HG03135 (cell line): ENCODE data around the gene PRPSAP2.
"Not testable (repeated sequence)": the region's sequence is repeated elsewhere in the genome, so short reads cannot be mapped to it uniquely, and the experiment has no call there.

Source experiments
- ATAC-seq: cut with Tn5 transposase; IDR thresholded peaks from one replicate; pipeline ENCODE4 v1.9.1; 2021; ENCODE audit warnings: mild to moderate bottlenecking, moderate library complexity; ENCODE audit not compliant: unreplicated experiment

The PRPSAP2 gene

DNA sequence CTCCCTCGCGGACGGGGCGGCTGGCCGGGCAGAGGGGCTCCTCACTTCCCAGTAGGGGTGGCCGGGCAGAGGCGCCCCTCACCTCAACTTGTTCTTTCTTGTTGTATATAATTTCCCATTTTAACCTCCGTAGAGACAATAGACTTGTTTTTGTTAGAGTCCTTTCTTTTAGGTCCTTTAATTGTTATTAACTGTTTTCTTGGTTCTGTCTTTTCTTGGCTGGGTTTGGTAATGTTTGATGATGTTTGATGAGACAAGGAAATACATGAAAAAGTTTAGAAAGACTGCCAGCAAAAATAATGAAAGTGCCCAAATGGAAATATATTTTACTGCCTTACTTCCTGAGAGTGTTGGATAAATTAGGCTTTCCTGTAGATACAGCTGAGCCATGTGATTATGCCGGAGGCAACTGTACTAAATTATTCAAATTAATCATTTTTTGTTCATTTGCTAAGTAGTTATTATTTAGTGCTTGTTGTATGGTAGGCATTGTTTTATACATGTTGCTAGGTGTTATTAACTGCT, 30.9 kb downstream of the PRPSAP2 start:
- ATAC-seq, result no peak

DNA sequence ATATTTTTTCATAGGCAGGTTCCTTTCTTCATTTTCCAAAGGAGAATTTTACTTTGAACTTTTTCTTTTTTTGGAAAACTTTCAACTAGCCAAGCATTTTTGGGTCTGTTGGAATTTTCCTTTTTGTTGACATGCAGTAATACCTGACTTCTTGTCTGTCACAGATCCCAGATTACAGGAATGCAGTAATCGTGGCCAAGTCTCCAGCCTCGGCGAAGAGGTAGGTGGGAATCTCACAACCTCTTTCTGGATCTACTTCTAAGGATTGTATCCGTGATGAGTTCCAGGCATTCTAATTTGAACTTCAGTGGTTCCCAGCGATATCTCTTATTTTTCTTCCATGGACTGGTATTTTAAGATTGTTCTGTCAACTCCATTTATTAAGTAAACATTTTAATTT, 31.7 kb downstream of the PRPSAP2 start:
- ATAC-seq, result no peak

DNA sequence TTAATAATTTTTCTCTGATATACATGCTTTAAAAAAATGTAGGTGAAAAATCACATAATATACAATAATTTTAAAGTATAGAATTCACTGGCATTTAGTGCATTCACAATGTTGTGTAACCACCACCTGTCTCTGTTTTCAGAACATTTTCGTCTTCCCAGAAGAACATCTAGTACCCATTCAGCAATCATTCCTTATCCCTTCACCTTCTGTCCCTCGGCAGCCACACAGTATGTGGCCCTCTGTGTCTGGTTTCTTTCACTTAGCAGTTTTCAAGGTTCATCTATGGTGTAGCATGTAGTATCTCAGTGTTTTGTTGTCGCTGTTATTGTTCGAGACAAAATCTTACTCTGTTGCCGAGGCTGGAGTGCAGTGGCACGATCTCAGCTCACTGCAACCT, 33.6 kb downstream of the PRPSAP2 start:
- ATAC-seq, result no peak

DNA sequence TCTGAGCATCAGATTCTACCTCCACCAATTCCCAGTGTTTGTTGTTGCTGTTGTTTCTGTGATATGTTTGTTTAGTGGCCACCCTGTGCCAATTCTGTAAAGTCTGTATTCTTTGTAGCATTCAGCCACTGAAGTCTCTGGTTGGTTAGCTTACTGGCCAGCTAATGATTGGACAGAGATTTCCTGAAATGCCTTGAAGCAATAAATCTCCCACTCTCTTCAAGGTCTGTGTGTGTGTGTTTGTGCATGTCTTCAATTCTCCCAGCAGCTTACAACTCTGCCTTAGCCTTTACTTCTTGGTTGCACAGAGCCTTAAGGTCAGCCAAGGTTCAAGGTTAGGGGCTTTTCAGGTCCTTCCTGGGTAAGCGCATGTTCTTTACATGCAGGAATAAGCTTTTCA, 38.2 kb downstream of the PRPSAP2 start:
- ATAC-seq, result no peak

GRCh38 chr17:18896947-18897346, 39.0 kb downstream of the PRPSAP2 start:
- ATAC-seq, result no peak

DNA sequence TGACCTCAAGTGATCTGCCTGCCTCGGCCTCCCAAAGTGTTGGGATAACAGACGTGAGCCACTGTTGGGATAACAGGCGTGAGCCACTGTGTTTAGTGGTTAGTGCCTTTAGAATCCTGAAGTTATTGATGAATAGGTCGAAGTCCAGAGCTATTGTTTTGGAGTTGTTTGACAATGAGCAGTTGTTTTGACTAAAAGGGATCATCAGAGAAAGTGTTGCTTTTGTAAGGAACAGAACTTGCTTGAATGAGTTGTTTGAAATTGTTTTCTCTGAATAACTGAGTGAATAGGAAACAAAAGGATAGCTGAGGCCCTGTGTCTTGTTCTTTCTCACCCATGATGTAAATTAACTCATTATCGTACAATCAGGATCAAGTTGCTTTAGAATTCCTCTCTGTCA, 46.6 kb downstream of the PRPSAP2 start:
- ATAC-seq, result no peak

- ATAC-seq, result no peak
Observed at GRCh38 chr17:18905226-18905625, 47.3 kb downstream of the PRPSAP2 start.

DNA sequence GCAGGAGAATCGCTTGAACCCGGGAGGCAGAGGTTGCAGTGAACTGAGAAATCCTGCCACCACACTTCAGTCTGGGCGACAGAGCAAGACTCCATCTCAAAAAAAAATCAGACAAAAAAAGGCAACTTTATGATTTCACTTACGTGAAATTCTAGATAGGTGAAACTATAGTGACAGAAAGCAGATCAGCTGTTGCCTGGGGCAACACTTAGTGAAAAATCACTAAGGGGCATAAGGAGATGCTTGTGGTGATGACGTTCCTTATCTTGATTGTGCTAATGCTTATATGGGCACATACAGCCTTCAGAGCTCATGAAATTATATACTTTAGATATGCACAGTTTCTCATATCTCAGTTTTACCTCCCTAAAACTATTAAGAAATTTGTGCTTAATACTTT, 52.4 kb downstream of the PRPSAP2 start:
- no peak for ATAC-seq

GRCh38 chr17:18910881-18911280, 53.0 kb downstream of the PRPSAP2 start:
- ATAC-seq, result no peak

DNA sequence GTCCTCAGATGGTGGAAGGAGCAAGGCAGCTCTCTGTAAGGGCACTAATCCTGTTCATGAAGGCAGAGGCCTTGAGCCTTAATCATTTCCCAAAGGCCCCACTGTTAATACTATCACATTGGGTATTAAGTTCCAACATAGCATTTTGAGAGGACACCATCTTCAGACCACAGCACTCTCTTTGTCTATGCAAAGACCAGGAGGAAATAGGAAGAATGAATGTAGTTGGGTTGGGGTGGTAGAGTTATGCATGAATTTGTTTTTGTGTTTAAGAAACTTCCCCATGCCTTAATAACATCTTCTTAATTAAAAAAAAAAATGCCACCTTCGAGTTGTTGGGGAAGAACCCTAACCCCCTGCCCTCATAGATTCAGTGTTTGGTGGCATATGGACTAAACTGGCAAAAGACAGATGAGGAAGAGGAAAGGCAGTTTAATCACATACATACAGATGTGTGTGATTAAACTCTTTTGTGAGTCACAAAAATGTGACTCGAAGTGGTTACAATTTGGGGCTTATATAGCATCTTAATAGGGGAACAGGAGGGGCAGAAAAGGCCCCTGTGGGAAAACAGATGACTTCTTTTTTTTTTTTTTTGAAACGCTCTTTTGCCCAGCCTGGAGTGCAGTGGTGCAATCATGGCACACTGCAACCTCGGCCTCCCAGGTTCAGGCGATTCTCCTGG, 59.0 kb downstream of the PRPSAP2 start:
- ATAC-seq, result no peak

DNA sequence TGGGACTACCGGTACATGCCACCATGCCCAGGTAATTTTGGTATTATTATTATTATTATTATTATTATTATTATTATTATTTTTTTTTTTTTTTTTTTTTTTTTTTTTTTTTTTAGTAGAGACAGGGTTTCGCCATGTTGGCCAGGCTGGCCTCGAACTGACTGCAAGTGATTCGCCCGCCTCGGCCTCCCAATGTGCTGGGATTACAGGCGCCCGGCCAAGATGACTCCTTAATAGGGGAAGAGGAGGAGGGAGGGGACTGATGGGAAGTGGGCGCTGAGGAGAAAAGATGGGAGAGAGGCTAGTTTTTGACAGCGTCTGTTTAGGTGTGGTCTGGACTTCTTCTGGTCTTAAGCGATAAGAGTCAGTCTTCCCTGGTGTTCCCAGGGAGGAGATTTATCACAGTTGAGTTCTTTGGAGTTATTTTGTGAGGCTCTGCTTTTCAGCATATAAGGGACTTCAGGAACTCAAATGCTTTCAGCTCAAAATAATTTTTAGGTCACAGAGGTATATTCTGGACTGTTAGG, 59.6 kb downstream of the PRPSAP2 start:
- no peak for ATAC-seq

- no peak for ATAC-seq
Observed at GRCh38 chr17:18919963-18920362, 62.0 kb downstream of the PRPSAP2 start.

DNA sequence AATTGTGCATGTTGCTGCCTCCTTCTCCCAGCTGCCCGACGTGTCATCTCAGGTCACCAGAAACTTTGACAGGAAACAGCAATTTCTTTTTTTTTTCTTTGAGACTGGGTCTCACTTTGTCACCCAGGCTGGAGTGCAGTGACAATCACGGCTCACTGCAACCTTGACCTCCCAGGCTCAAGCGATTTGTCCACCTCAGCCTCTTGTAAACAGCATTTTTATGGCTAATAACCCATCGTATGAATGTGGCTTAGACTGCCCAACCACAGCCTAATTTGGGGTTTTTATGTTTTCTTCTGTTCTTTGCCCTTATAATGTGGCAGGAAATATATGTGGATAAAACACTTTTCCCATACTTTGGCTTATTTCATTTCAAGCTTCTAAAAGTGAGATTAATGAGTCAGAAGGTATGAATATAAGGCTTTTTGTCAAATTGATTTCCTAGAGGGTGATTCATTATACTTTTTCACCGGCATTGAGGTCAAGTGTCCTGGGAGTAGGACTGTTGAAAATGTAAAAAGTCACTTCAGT, 63.0 kb downstream of the PRPSAP2 start:
- ATAC-seq, result no peak

DNA sequence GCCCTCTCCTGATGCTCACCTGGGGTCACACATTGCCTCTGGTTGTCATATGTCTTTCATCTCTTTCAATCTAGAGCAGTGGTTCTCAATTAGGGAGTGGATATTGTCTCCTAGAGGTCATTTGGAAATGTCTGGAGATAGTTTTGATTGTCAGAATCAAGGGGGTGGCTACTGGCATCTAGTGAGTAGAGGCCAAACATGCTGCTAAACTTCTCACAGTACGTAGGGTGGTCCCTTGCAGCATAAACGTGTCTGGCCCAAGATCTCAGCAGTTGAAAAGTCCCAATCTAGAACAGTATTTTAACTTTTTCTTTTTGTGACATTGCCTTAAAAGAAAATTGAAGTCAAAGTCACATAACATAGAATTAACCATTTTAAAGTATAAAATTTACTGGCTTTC, 63.6 kb downstream of the PRPSAP2 start:
- ATAC-seq, result no peak

GRCh38 chr17:18921912-18922451, 64.1 kb downstream of the PRPSAP2 start:
- ATAC-seq, result peak; percentile 66

- ATAC-seq, result not testable (repeated sequence)
Observed at GRCh38 chr17:18922596-18922995, 64.7 kb downstream of the PRPSAP2 start.

DNA sequence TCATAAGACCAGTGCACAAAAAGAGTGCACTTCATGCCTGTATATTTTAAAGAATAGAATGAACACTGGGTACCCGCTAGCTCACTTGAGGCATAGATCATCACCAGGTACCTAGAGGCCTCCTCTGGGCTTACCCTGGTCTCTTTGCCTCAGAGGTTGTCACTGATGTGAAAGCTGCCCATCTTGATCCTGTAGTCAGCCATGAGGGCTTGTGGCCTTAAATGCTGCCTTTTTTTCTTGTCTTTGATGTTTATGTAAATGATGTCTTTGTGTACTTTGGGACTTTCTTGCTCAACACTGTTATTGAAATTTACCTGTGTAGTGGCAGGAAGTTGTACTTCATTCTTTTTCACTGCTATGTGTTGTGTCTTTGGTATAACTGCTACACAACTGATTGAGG, 67.3 kb downstream of the PRPSAP2 start:
- ATAC-seq, result no peak

DNA sequence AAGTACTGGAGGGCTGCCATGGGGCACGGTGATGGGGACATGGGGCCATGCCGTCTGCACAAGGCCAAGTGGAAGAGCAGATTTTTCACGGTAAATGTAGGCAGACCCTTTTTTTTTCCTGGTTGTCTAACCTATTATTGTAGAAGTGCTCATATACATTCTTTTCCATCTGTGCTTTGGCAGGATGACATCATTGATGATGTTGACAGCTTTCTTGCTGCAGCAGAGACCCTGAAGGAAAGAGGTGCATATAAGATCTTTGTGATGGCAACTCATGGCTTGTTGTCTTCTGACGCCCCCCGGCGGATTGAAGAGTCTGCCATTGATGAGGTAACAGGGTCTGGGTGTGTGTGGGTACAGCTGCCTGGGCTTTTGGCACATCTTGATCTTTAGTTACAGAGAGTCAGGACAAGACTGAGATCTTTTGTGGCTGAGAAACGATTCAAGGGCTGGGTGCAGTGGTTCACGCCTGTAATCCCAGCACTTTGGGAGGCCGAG, 70.7 kb downstream of the PRPSAP2 start:
- no peak for ATAC-seq

DNA sequence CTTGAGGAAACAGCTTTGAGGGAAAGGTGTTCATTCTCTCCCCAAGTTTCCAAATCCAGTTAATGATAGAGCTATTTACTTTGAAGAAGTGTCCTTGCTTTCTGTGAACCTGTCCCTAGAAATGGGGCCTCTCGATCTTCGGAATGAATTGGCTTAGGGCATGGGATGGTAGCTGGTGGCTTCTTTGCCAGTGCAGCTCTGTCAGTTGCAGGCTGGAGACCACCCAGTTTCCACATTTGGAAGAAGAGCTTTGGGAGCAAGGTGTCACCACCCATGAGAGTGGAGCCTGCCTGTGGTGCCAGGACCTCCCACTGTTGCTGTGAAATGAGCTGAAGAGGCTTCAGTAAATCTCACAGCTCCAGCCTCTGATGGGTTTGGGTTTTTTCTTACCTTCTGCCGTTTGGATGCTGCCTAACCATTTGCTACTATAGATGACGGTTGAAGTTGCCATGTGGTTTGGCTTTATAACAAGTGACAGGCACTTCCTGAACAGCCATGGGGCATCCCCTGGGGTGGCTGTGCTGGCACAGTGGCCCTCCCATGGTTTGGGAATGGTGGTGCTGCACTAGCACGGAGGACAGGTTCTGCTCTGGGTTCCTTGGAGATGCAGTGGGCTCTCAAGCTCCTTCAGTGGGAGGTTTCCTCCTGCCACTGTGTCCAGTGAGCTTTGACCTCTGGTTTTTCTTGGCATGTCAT, 74.6 kb downstream of the PRPSAP2 start:
- no peak for ATAC-seq

DNA sequence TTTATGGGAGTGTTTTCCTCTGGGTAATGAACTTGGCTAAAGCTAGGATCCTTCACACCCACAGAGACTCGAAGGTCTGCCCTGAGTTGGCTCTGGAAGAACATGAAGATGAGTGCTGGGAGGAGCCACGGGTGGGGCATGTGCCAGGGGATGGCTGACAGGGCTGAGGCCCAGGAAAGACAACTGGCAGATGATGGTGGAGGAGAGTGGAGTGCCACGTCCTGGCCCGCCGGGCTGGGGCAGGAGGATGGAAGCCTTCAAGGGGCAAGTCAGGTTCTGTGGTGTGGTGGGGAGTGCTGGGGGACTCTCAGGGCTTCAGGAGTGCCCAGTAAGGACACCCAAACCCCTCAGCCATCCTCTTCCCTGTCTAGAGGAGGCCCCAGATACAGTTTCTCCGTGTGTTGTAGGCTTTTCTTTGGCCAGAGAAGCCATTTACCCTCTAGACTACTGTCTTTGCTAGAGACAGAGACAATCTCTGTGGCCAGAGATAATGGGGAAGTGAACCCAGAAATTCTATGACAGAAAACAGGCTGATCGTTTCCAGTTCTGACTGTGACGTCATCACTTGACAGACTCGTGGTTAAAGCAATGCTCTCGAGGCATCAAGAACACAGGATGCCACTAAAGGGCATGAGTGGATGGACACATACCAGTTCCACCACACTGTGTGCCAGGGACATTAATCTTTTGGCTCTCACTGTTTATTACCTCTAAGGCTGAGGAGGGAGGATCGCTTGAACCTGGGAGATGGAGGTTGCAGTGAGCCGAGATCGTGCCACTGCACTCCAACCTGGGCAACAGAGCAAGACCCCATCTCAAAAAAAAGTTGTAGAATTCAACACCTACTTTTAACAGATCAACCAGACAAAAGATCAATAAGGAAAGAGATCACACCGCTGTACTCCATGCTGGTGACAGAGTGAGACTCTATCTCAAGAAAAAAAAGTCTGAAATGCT, 75.4 kb downstream of the PRPSAP2 start:
- ATAC-seq, result no peak
